DND-41 (cell line): ENCODE results near the gene NPTXR.

Experiments
- ATAC-seq: fragments of 200-7000 bp; cut with Tn5 transposase; 3 replicates; pipeline ENCODE4 v1.9.1; 2021; ENCODE audit warnings: low read depth; ENCODE audit not compliant: insufficient read depth
- DNase-seq: peaks from one replicate; pipeline ENCODE4 v3.0.0-alpha.2; 2020
- H2AFZ ChIP-seq: 2 replicates; pipeline ENCODE4 v1.6.0; 2012; ENCODE audit warnings: low read depth, low read length
- H3K27ac ChIP-seq: 2 replicates; pipeline ENCODE4 v1.5.1; 2012; ENCODE audit warnings: low read length, inconsistent platforms
- H3K27me3 ChIP-seq: fragments of 200-600 bp; sonication (generic); 2 replicates; pipeline ENCODE4 v1.6.0; 2012; ENCODE audit warnings: low read length, mild to moderate bottlenecking, inconsistent platforms; ENCODE audit not compliant: insufficient read depth, poor library complexity
- H3K36me3 ChIP-seq: 2 replicates; pipeline ENCODE4 v1.5.1; 2012; ENCODE audit warnings: low read length, inconsistent platforms; ENCODE audit not compliant: insufficient read depth
- H3K4me1 ChIP-seq: 2 replicates; pipeline ENCODE4 v1.5.1; 2012; ENCODE audit warnings: mild to moderate bottlenecking, low read length; ENCODE audit not compliant: insufficient read depth
- H3K4me2 ChIP-seq: 2 replicates; pipeline ENCODE4 v1.6.0; 2012; ENCODE audit warnings: mild to moderate bottlenecking, moderate library complexity, low read length, inconsistent platforms; ENCODE audit not compliant: insufficient read depth
- H3K4me3 ChIP-seq, 2 experiments: fragments of 200-600 bp in 1 of 2; shearing (Covaris generic) in 1 of 2; 2 replicates each; pipeline ENCODE4 v1.5.1; 2012 to 2016; ENCODE audit warnings: inconsistent platforms in 2 of 2, low read length in 2 of 2, mild to moderate bottlenecking in 2 of 2, low read depth in 1 of 2, moderate library complexity in 1 of 2
- H3K79me2 ChIP-seq: 2 replicates; pipeline ENCODE4 v1.6.0; 2012; ENCODE audit warnings: low read length, inconsistent platforms; ENCODE audit not compliant: insufficient read depth
- H3K9ac ChIP-seq: 2 replicates; pipeline ENCODE4 v1.6.0; 2012; ENCODE audit warnings: low read depth, mild to moderate bottlenecking, inconsistent platforms, low read length, moderate library complexity
- H3K9me3 ChIP-seq: 2 replicates; pipeline ENCODE4 v1.5.1; 2012; ENCODE audit warnings: low read length, moderate library complexity, mild to moderate bottlenecking, inconsistent platforms; ENCODE audit not compliant: insufficient read depth, severe bottlenecking
- H4K20me1 ChIP-seq: 2 replicates; pipeline ENCODE4 v1.6.0; 2012; ENCODE audit warnings: low read length; ENCODE audit not compliant: insufficient read depth
- CTCF ChIP-seq: IDR thresholded peaks from 2 replicates; pipeline ENCODE4 v1.5.1; 2012; ENCODE audit warnings: borderline replicate concordance, low read length, moderate library complexity, mild to moderate bottlenecking; ENCODE audit not compliant: poor library complexity, severe bottlenecking; ENCODE audit errors: extremely low read depth
- EZH2 ChIP-seq: IDR thresholded peaks from 3 replicates; pipeline ENCODE4 v1.6.1; 2012; ENCODE audit warnings: borderline replicate concordance, low read depth, mild to moderate bottlenecking, moderate library complexity, low read length, inconsistent platforms; ENCODE audit not compliant: severe bottlenecking

The NPTXR gene

GRCh38 chr22:38830845-38831108, 13.1 kb downstream of the NPTXR start:
- Histone ChIP-seq H3K4me3 (no peak overlapping the region), H3K36me3 (no peaks in the 10 kb centered on the region), H2AFZ (no peak overlapping the region), H3K27ac (no peak overlapping the region), H3K9me3 (no peaks in the 10 kb centered on the region), H3K27me3 (no peaks in the 10 kb centered on the region), H3K4me2 (no peak overlapping the region), H3K9ac (no peak overlapping the region), H3K4me1 (no peaks in the 10 kb centered on the region), H4K20me1 (peaks cover 10% of the 10 kb centered on the region; the same call in 1 of the 2 replicates), H3K79me2 (no peaks in the 10 kb centered on the region)
- DNase-seq (no peak), ATAC-seq (no peak)
- TF ChIP-seq CTCF, result no peak
- TF ChIP-seq EZH2, result no peak

GRCh38 chr22:38830026-38830844, 13.6 kb downstream of the NPTXR start:
- H3K79me2 ChIP-seq, result no peaks in the 10 kb centered on the region
- H2AFZ ChIP-seq, result no peak overlapping the region
- H3K9me3 ChIP-seq, result no peaks in the 10 kb centered on the region
- DNase-seq (no peak), ATAC-seq (no peak)
- peaks cover 10% of the 10 kb centered on the region; the same call in 1 of the 2 replicates for H4K20me1 ChIP-seq
- H3K9ac ChIP-seq, result no peak overlapping the region
- no peak overlapping the region for H3K4me2 ChIP-seq
- no peak overlapping the region for H3K27ac ChIP-seq
- H3K4me3 ChIP-seq, result no peak overlapping the region
- H3K4me1 ChIP-seq, result no peaks in the 10 kb centered on the region
- H3K36me3 ChIP-seq, result no peaks in the 10 kb centered on the region
- TF ChIP-seq EZH2, result no peak
- no peak for TF ChIP-seq CTCF
- no peaks in the 10 kb centered on the region for H3K27me3 ChIP-seq

DNA sequence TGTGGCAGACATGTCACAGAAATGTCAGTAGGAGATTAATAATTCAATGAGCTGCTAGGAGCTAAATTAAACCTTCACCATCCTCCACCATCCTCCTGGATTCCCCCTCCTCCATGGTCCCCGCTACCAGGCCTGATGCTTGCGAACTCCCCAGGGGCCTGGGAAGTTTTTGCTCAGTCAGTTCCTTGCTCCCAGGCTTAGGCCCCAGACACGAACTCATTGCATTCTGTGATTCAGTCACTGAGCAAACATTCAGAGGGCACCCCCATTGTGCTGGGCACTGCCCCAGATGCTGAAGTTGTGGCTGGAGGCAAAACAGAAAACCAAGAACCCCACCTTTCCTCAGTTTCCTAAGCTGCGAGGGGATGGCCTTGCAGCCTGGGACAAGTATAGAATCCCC, 14.3 kb downstream of the NPTXR start:
- TF ChIP-seq CTCF (no peak), EZH2 (no peak)
- H4K20me1 ChIP-seq, result peaks cover 16% of the 10 kb centered on the region; the same call in 1 of the 2 replicates

More for the DNA sequence above, 14.3 kb downstream of the NPTXR start:
- Histone ChIP-seq H3K4me3 (no peak overlapping the region), H3K4me2 (no peak overlapping the region), H3K4me1 (no peaks in the 10 kb centered on the region), H3K79me2 (no peaks in the 10 kb centered on the region), H3K36me3 (no peaks in the 10 kb centered on the region), H3K9ac (no peak overlapping the region), H3K27ac (no peak overlapping the region), H3K9me3 (no peaks in the 10 kb centered on the region), H2AFZ (no peak overlapping the region), H3K27me3 (no peaks in the 10 kb centered on the region)
- no peak for ATAC-seq
- no peak for DNase-seq
